Neural progenitor cell (in vitro differentiated cells): ENCODE results near the gene FBXL20. TPM values are rescaled to one million over a fixed set of nuclear protein-coding genes. Genes with fewer than 3 reads are reported as not detected.
A peak's percentile ranks its signal among the peaks of the same experiment; 100 is the strongest.

Source experiments
- DNase-seq: peaks from one replicate; pipeline ENCODE4 v3.0.0-alpha.2; 2016; ENCODE audit warnings: low spot score
- H2AFZ ChIP-seq: fragments of 200-600 bp; sonication (generic); replicated peaks from 2 replicates; pipeline ENCODE4 v1.6.1; 2016; ENCODE audit warnings: antibody characterized with exemption
- H3F3A ChIP-seq: fragments of 200-600 bp; sonication (generic); 2 replicates; pipeline ENCODE4 v1.6.1; 2016; ENCODE audit warnings: antibody characterized with exemption, low read depth
- H3K27ac ChIP-seq: fragments of 200-600 bp; sonication (generic); 2 replicates; pipeline ENCODE4 v1.5.1; 2016; ENCODE audit warnings: mild to moderate bottlenecking
- H3K27me3 ChIP-seq: fragments of 200-600 bp; sonication (generic); 2 replicates; pipeline ENCODE4 v1.6.1; 2016; ENCODE audit warnings: mild to moderate bottlenecking, moderate library complexity
- H3K36me3 ChIP-seq: fragments of 200-600 bp; sonication (generic); 2 replicates; pipeline ENCODE4 v1.5.1; 2016
- H3K4me1 ChIP-seq: fragments of 200-600 bp; sonication (generic); 2 replicates; pipeline ENCODE4 v1.6.1; 2016; ENCODE audit warnings: mixed run types
- H3K4me2 ChIP-seq: fragments of 200-600 bp; sonication (generic); 2 replicates; pipeline ENCODE4 v1.6.1; 2016
- H3K4me3 ChIP-seq: fragments of 200-600 bp; sonication (generic); 2 replicates; pipeline ENCODE4 v1.5.1; 2016
- H3K79me2 ChIP-seq: fragments of 200-600 bp; sonication (generic); 2 replicates; pipeline ENCODE4 v1.6.1; 2016; ENCODE audit warnings: low read depth
- H3K9ac ChIP-seq: fragments of 200-600 bp; sonication (generic); 2 replicates; pipeline ENCODE4 v1.6.1; 2016
- H3K9me3 ChIP-seq: fragments of 200-600 bp; sonication (generic); 2 replicates; pipeline ENCODE4 v1.5.1; 2016; ENCODE audit warnings: low read depth
- H4K20me1 ChIP-seq: fragments of 200-600 bp; sonication (generic); 2 replicates; pipeline ENCODE4 v1.6.1; 2016; ENCODE audit warnings: low read depth
- H3K27ac Mint-ChIP-seq: 3 replicates; pipeline ENCODE4 v1.8.0; 2021; ENCODE audit warnings: mixed read lengths
- H3K27me3 Mint-ChIP-seq: 2 replicates; pipeline ENCODE4 v1.8.0; 2022; ENCODE audit warnings: low read depth, mild to moderate bottlenecking, inconsistent platforms, moderate library complexity, mixed read lengths; ENCODE audit not compliant: insufficient read depth
- H3K36me3 Mint-ChIP-seq: 3 replicates; pipeline ENCODE4 v1.8.0; 2021; ENCODE audit warnings: mixed read lengths
- H3K4me1 Mint-ChIP-seq: 3 replicates; pipeline ENCODE4 v1.8.0; 2021; ENCODE audit warnings: mixed read lengths
- H3K4me3 Mint-ChIP-seq: 3 replicates; pipeline ENCODE4 v1.8.0; 2021; ENCODE audit warnings: mild to moderate bottlenecking, moderate library complexity, mixed read lengths
- H3K9me3 Mint-ChIP-seq: 3 replicates; pipeline ENCODE4 v1.8.0; 2020; ENCODE audit warnings: mixed read lengths
- CTCF ChIP-seq: fragments of 200-600 bp; sonication (generic); IDR thresholded peaks from 2 replicates; pipeline ENCODE4 v1.5.1; 2017; ENCODE audit warnings: antibody characterized with exemption, mild to moderate bottlenecking
- EZH2 ChIP-seq: fragments of 200-600 bp; sonication (generic); IDR thresholded peaks from 2 replicates; pipeline ENCODE4 v1.6.1; 2017; ENCODE audit warnings: antibody characterized with exemption, mild to moderate bottlenecking, moderate library complexity
- EZH2phosphoT487 ChIP-seq: fragments of 200-600 bp; sonication (generic); IDR thresholded peaks from 2 replicates; pipeline ENCODE4 v1.6.1; 2017; ENCODE audit warnings: antibody characterized with exemption
- total RNA-seq: library from RNA; depleted of rRNA; stranded (reverse); fragments of >200 nt; gene quantifications from 2 replicates; pipeline ENCODE4 v1.2.3, GENCODE V29; 2015; ENCODE audit warnings: low replicate concordance

Gene FBXL20
- total RNA-seq, 1 donor from 2014 or later: 19.9 TPM

DNA sequence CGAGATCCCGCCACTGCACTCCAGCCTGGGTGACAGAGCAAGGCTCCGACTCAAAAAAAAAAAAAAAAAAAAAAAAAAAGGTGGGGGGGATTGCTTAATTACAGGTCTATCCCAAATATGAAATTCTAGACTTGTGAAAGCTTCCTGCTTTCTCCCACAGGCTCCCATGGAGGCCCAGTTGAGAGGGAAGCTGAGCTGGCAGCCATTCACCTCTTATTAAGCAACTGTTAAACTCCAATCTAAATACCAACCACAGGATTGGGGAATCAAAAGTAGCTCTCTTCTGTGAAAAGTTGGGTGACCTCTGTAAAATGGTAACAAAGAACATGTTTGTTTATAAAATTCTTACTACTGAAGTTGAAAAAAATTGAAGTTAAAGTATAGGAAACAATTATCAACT is 129.9 kb downstream of the FBXL20 start:
- Histone ChIP-seq H3K27ac (no peak overlapping the region), H3K4me3 (no peak overlapping the region), H3K36me3 (no peaks in the 10 kb centered on the region), H3K9ac (no peak overlapping the region), H3K4me2 (no peak overlapping the region), H4K20me1 (no peaks in the 10 kb centered on the region), H3K4me1 (no peaks in the 10 kb centered on the region), H2AFZ (no peak overlapping the region), H3F3A (no peaks in the 10 kb centered on the region), H3K27me3 (no peaks in the 10 kb centered on the region), H3K79me2 (no peaks in the 10 kb centered on the region), H3K9me3 (no peaks in the 10 kb centered on the region)
- Mint-ChIP-seq H3K36me3 (peaks cover 13% of the 10 kb centered on the region), H3K9me3 (no peaks in the 10 kb centered on the region), H3K4me1 (no peaks in the 10 kb centered on the region), H3K4me3 (no peak overlapping the region), H3K27ac (no peak overlapping the region), H3K27me3 (no peaks in the 10 kb centered on the region)
- TF ChIP-seq CTCF: no peak
- TF ChIP-seq EZH2: no peak
- no peak for TF ChIP-seq EZH2phosphoT487
- no peak for DNase-seq

DNA sequence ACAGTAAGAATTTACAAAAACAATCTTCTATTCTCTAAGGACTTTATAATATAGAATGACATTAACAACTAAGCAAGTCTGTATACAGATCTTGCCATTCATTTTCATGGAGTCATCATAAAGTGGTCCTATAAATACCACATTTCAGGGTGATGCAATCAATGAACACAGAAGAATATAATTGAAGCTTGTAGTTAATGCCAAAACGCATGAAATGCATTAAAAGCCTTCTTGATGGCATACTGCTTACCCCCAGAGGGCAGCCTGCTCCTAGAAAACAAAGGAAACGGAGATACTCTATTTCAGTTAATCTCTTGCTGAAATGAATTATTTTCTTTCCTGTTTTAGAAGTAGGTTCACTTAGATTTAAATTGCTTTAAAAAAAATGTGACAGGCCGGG is 130.5 kb downstream of the FBXL20 start:
- Histone ChIP-seq H3K4me1 (no peaks in the 10 kb centered on the region), H3K27me3 (no peaks in the 10 kb centered on the region), H3K4me2 (no peak overlapping the region), H3K27ac (no peak overlapping the region), H3F3A (no peaks in the 10 kb centered on the region), H4K20me1 (no peaks in the 10 kb centered on the region), H3K9me3 (no peaks in the 10 kb centered on the region), H2AFZ (no peak overlapping the region), H3K36me3 (no peaks in the 10 kb centered on the region), H3K9ac (no peak overlapping the region), H3K4me3 (no peak overlapping the region), H3K79me2 (no peaks in the 10 kb centered on the region)
- Mint-ChIP-seq H3K36me3 (peaks cover 13% of the 10 kb centered on the region), H3K9me3 (no peaks in the 10 kb centered on the region), H3K27ac (no peak overlapping the region), H3K4me1 (no peaks in the 10 kb centered on the region), H3K27me3 (no peaks in the 10 kb centered on the region), H3K4me3 (no peak overlapping the region)
- DNase-seq: no peak
- no peak for TF ChIP-seq EZH2phosphoT487
- TF ChIP-seq CTCF: peak; percentile 19

DNA sequence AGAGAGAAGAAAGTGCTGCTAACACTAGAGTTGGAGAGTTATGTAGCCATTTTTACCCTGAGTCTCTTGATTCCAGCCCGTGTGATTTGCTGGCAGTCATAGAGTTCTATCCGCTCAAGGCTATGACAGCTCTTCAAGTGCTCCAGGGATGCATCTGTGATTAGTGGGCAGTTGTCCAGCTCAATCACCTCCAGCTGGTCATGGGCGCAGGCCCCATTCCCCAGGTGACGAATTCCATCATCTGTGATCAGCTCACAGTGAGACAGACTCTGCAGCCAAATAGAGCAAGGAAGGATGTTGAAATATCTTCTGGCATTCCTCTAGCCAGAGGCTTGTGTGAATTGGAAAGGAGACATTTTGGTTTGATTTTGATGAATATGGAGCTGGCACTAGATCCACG is 137.3 kb downstream of the FBXL20 start:
- Histone ChIP-seq H3F3A (no peaks in the 10 kb centered on the region), H3K9me3 (no peaks in the 10 kb centered on the region), H3K4me2 (no peak overlapping the region), H3K4me3 (no peak overlapping the region), H3K27ac (no peak overlapping the region), H3K9ac (no peak overlapping the region), H4K20me1 (no peaks in the 10 kb centered on the region), H3K79me2 (no peaks in the 10 kb centered on the region), H3K36me3 (peaks cover 5% of the 10 kb centered on the region), H3K27me3 (no peaks in the 10 kb centered on the region), H2AFZ (no peak overlapping the region), H3K4me1 (no peaks in the 10 kb centered on the region)
- Mint-ChIP-seq H3K4me3 (no peak overlapping the region), H3K27ac (no peak overlapping the region), H3K27me3 (peaks cover 6% of the 10 kb centered on the region), H3K36me3 (peaks cover 14% of the 10 kb centered on the region), H3K9me3 (no peaks in the 10 kb centered on the region), H3K4me1 (no peaks in the 10 kb centered on the region)
- no peak for DNase-seq
- TF ChIP-seq EZH2phosphoT487 (no peak), EZH2 (no peak), CTCF (no peak)

- Histone ChIP-seq H3K36me3 (peaks cover 5% of the 10 kb centered on the region), H2AFZ (no peak overlapping the region), H3K4me1 (no peaks in the 10 kb centered on the region), H3K9ac (no peak overlapping the region), H4K20me1 (no peaks in the 10 kb centered on the region), H3K9me3 (no peaks in the 10 kb centered on the region), H3K27me3 (no peaks in the 10 kb centered on the region), H3K4me3 (no peak overlapping the region), H3K79me2 (no peaks in the 10 kb centered on the region), H3K27ac (no peak overlapping the region), H3F3A (no peaks in the 10 kb centered on the region), H3K4me2 (no peak overlapping the region)
- H3K36me3 Mint-ChIP-seq: peaks cover 17% of the 10 kb centered on the region
- TF ChIP-seq EZH2phosphoT487 (no peak), CTCF (peak; percentile 57)
- DNase-seq: peak; percentile 60
- H3K4me3 Mint-ChIP-seq: no peak overlapping the region
- no peaks in the 10 kb centered on the region for H3K4me1 Mint-ChIP-seq
- no peak overlapping the region for H3K27ac Mint-ChIP-seq
- peaks cover 6% of the 10 kb centered on the region for H3K27me3 Mint-ChIP-seq
- H3K9me3 Mint-ChIP-seq: no peaks in the 10 kb centered on the region
These were observed 140.1 kb downstream of the FBXL20 start for GRCh38 chr17:39261286-39261685.
